HepG2 (cell line): Measurements from ENCODE around the gene IFT172. TPM values are rescaled to one million over a fixed set of nuclear protein-coding genes. Genes with fewer than 3 reads are reported as not detected.

Source experiments
- ATAC-seq: fragments of 200-7000 bp; cut with Tn5 transposase; 3 replicates; pipeline ENCODE4 v1.9.1; 2020; ENCODE audit warnings: mild to moderate bottlenecking, moderate library complexity
- BruUV-seq: library from RNA; stranded (reverse); fragments of 400-500 nt; replicated peaks from 2 replicates; lab custom pipeline; 2021; lab: Mats Ljungman, UMichigan
- CTCF ChIA-PET: fragments of 300-600 bp; formaldehyde crosslinking; extraction: SDS; loops from one replicate; lab custom pipeline; 2021; ENCODE audit warnings: low total read pairs, inconsistent platforms, low intra/inter-chr PET ratio; lab: Yijun Ruan, JAX
- POLR2A ChIA-PET: fragments of 350-600 bp; sonication (Branson Sonifier 250); formaldehyde crosslinking; loops from one replicate; lab custom pipeline; 2020; ENCODE audit warnings: antibody characterized with exemption, inconsistent platforms; lab: Yijun Ruan, JAX
- DNase-seq: peaks from one replicate; pipeline ENCODE4 v3.0.0-alpha.2; 2015; ENCODE audit warnings: low spot score
- FAIRE-seq: peaks from 3 replicates; lab custom pipeline; 2011; peaks lifted over from hg19 to GRCh38; lab: Jason Lieb, UNC
- H2AFZ ChIP-seq: one replicate; pipeline ENCODE4 v1.6.1; 2011; ENCODE audit warnings: low read length, inconsistent platforms
- H3K27ac ChIP-seq: fragments of 300-600 bp; 3 replicates; pipeline ENCODE4 v1.8.0; 2011; ENCODE audit warnings: mixed run types, mild to moderate bottlenecking, mixed read lengths, low read length, inconsistent platforms; ENCODE audit not compliant: insufficient read depth; ENCODE audit errors: extremely low read length
- H3K27me3 ChIP-seq, 2 experiments: fragments of 200-600 bp in 1 of 2; 2 replicates in 1 of 2; 3 replicates in 1 of 2; pipeline versions ENCODE4 v1.6.0 to v1.8.0; 2011; ENCODE audit warnings: low read length in 2 of 2, mild to moderate bottlenecking in 2 of 2, moderate library complexity in 2 of 2, inconsistent platforms in 1 of 2; ENCODE audit not compliant: insufficient read depth in 2 of 2, control insufficient read depth in 1 of 2
- H3K36me3 ChIP-seq, 2 experiments: fragments of 200-600 bp in 1 of 2; replicated peaks in 1 of 2; 2 replicates in 1 of 2; 3 replicates in 1 of 2; pipeline versions ENCODE4 v1.5.1 to v1.8.0; 2011; ENCODE audit warnings: low read length in 2 of 2, inconsistent platforms in 1 of 2; ENCODE audit not compliant: insufficient read depth in 2 of 2, control insufficient read depth in 1 of 2
- H3K4me1 ChIP-seq: 2 replicates; pipeline ENCODE4 v1.5.1; 2012; ENCODE audit warnings: low read length, inconsistent platforms; ENCODE audit not compliant: insufficient read depth
- H3K4me2 ChIP-seq: 2 replicates; pipeline ENCODE4 v1.6.0; 2011; ENCODE audit warnings: low read depth, low read length, inconsistent platforms
- H3K4me3 ChIP-seq, 3 experiments: fragments of 200-600 bp in 1 of 3; sonication (generic), shearing (Covaris generic) in 1 of 3; replicated peaks in 1 of 3; 2 replicates each; pipeline ENCODE4 v1.5.1; 2011 to 2016; ENCODE audit warnings: low read length in 3 of 3, inconsistent platforms in 2 of 3, low read depth in 2 of 3, mild to moderate bottlenecking in 2 of 3, control low read depth in 1 of 3, mixed read lengths in 1 of 3; ENCODE audit not compliant: insufficient read depth in 1 of 3
- H3K79me2 ChIP-seq: one replicate; pipeline ENCODE4 v1.6.1; 2011; ENCODE audit warnings: low read length, inconsistent platforms; ENCODE audit not compliant: insufficient read depth
- H3K9ac ChIP-seq: 2 replicates; pipeline ENCODE4 v1.6.0; 2011; ENCODE audit warnings: mild to moderate bottlenecking, low read depth, low read length, inconsistent platforms; ENCODE audit not compliant: insufficient read depth
- H3K9me3 ChIP-seq: 2 replicates; pipeline ENCODE4 v1.5.1; 2012; ENCODE audit warnings: mild to moderate bottlenecking, low read length
- H4K20me1 ChIP-seq: 2 replicates; pipeline ENCODE4 v1.6.0; 2011; ENCODE audit warnings: inconsistent platforms, mild to moderate bottlenecking, low read length, moderate library complexity; ENCODE audit not compliant: insufficient read depth
- AHR ChIP-seq: IDR thresholded peaks from 2 replicates; pipeline ENCODE4 v1.6.1; 2018; ENCODE audit warnings: missing genetic modification reagents, missing compliant biosample characterization
- ARID2 ChIP-seq: sonication (generic); formaldehyde crosslinking; IDR thresholded peaks from 2 replicates; pipeline ENCODE4 v1.8.1; 2022; ENCODE audit warnings: mild to moderate bottlenecking, missing genetic modification reagents, borderline replicate concordance
- ARID3A ChIP-seq: IDR thresholded peaks from 2 replicates; pipeline ENCODE4 v1.6.1; 2012; ENCODE audit warnings: low read depth, low read length, improper control_type of control experiment
- ARID5B ChIP-seq: IDR thresholded peaks from 2 replicates; pipeline ENCODE4 v1.4.0; 2020; ENCODE audit warnings: mild to moderate bottlenecking, missing genetic modification reagents
- ATF7 ChIP-seq, 2 experiments: fragments of 450-650 bp in 1 of 2; sonication (generic) in 1 of 2; formaldehyde crosslinking in 1 of 2; IDR thresholded peaks; 2 replicates each; pipeline versions ENCODE4 v1.4.0 to v1.6.1; 2016 to 2020; ENCODE audit warnings: antibody characterized with exemption in 1 of 2, mild to moderate bottlenecking in 1 of 2, missing genetic modification reagents in 1 of 2
- CCDC6 ChIP-seq: sonication (generic); formaldehyde crosslinking; IDR thresholded peaks from 2 replicates; pipeline ENCODE4 v1.8.1; 2022; ENCODE audit warnings: mild to moderate bottlenecking, missing genetic modification reagents, moderate library complexity
- DNMT3B ChIP-seq: conservative IDR thresholded peaks from 2 replicates; pipeline ENCODE4 v1.6.1; 2016; ENCODE audit warnings: missing biosample characterization, control low read depth
- EED ChIP-seq: sonication (generic); formaldehyde crosslinking; IDR thresholded peaks from 2 replicates; pipeline ENCODE4 v1.5.0; 2020; ENCODE audit warnings: mild to moderate bottlenecking, missing genetic modification reagents
- HOXA5 ChIP-seq: sonication (generic); formaldehyde crosslinking; IDR thresholded peaks from 2 replicates; pipeline ENCODE4 v1.4.0; 2020; ENCODE audit warnings: missing genetic modification reagents
- JARID2 ChIP-seq: sonication (generic); formaldehyde crosslinking; IDR thresholded peaks from 2 replicates; pipeline ENCODE4 v1.8.1; 2023; ENCODE audit warnings: missing genetic modification reagents, inconsistent platforms; ENCODE audit not compliant: insufficient replicate concordance
- LCORL ChIP-seq, 2 experiments: fragments of 450-650 bp in 1 of 2; sonication (generic) in 1 of 2; formaldehyde crosslinking in 1 of 2; IDR thresholded peaks; 2 replicates each; pipeline versions ENCODE4 v1.5.0 to v1.6.1; 2017 to 2020; ENCODE audit warnings: antibody characterized with exemption in 1 of 2, missing genetic modification reagents in 1 of 2
- MTF1 ChIP-seq: sonication (generic); formaldehyde crosslinking; IDR thresholded peaks from 2 replicates; pipeline ENCODE4 v1.5.0; 2020; ENCODE audit warnings: missing genetic modification reagents
- ZBTB7B ChIP-seq: sonication (generic); formaldehyde crosslinking; IDR thresholded peaks from 2 replicates; pipeline ENCODE4 v1.4.0; 2020; ENCODE audit warnings: missing genetic modification reagents
- ZNF788 ChIP-seq: sonication (generic); formaldehyde crosslinking; IDR thresholded peaks from 2 replicates; pipeline ENCODE4 v1.5.0; 2020; ENCODE audit warnings: mild to moderate bottlenecking, missing genetic modification reagents, borderline replicate concordance
- ZNF792 ChIP-seq: IDR thresholded peaks from 2 replicates; pipeline ENCODE4 v1.6.1; 2016
- WGBS: methylation state at CpG from one replicate; pipeline ENCODE4 v1.1.6; 2017; ENCODE audit warnings: low lambda C conversion rate; 5-methylcytosine and 5-hydroxymethylcytosine counted together
- in situ Hi-C: cut with HindIII; loops from 2 replicates; pipeline ENCODE4 v1.10.0; 2017; ENCODE audit warnings: low pct_unique_long_range_greater_than_20kb; ENCODE audit not compliant: extremely low pct_ligation_motif_present
- intact Hi-C: fragments of 100-400 bp; cut with micrococcal nuclease; formaldehyde crosslinking; loops from one replicate; pipeline ENCODE4 v1.10.0; 2022; ENCODE audit not compliant: unreplicated experiment
- polyA plus RNA-seq, 8 experiments: library from polyadenylated mRNA; depleted of rRNA in 3 of 8; stranded (reverse) in 7 of 8; unstranded in 1 of 8; fragments of >200 nt; fragmentation: Illumina TruSeq in 4 of 8; extraction: Trizol in 4 of 8; gene quantifications; 2 replicates each; pipeline versions ENCODE4 v1.2.1 to v1.2.3, GENCODE V29; 2011 to 2016; ENCODE audit warnings: low read depth in 4 of 8, missing spikeins in 1 of 8, mixed read lengths in 1 of 8; ENCODE audit not compliant: insufficient read depth in 1 of 8
- total RNA-seq, 5 experiments: library from RNA; depleted of rRNA; stranded (reverse); fragments of >200 nt; fragmentation: Illumina TruSeq; extraction: Trizol; gene quantifications; 2 replicates each; pipeline ENCODE4 v1.2.3, GENCODE V29; 2016; ENCODE audit warnings: low read depth in 1 of 5

IFT172 gene
- total and polyA plus RNA-seq, 2 of the 13 experiments (the other 11 are each of a cell fraction or from before 2014, with no cell fraction given) = 21.6 to 35.7 TPM

GRCh38 chr2:27497288-27497627, 7.7 kb upstream of the IFT172 start (continued):
- TF ChIP-seq JARID2 (CRISPR knock-in tag) (no peak), ZNF792 (CRISPR knock-in tag) (no peak)

GRCh38 chr2:27496357-27497287, 7.1 kb upstream of the IFT172 start, which contains the start of gene GCKR:
Gene GCKR (plus strand): TSS chr2:27496839. CDS start chr2:27496905, 66 bp downstream.
- CTCF ChIA-PET = no interaction called here
- FAIRE-seq (peak; percentile 86), DNase-seq (peak; percentile 85), ATAC-seq (peak; percentile 88)
- no peaks in the 10 kb centered on the region for H3K36me3 ChIP-seq
- no peaks in the 10 kb centered on the region for H4K20me1 ChIP-seq
- H3K79me2 ChIP-seq = no peaks in the 10 kb centered on the region
- H2AFZ ChIP-seq = peak within 1 kb of the TSS; percentile 0
- H3K27ac ChIP-seq = peak within 1 kb of the TSS; percentile 86
- H3K4me2 ChIP-seq = peak within 1 kb of the TSS; percentile 95
- in situ Hi-C loops = no loop called here
- 3% methylated on average over 12 of the region's 12 CpGs for WGBS
- H3K27me3 ChIP-seq = no peaks in the 10 kb centered on the region
- intact Hi-C loops = loop anchor here (5.0 kb wide), 1 partner anchor 86 kb away; the partner anchor contains the start of gene ZNF512
- BruUV-seq = TSS peak; percentile 74
- no peaks in the 10 kb centered on the region for H3K9me3 ChIP-seq
- peak within 1 kb of the TSS; percentile 81 to 85 (median 83) for H3K4me3 ChIP-seq
- POLR2A ChIA-PET = interaction anchor here (0.9 to 1.5 kb wide), 3 partner anchors 11 to 119 kb away, joined by 3 to 8 read pairs (median 4); partner anchors contain the start of gene ZNF512
- peak within 1 kb of the TSS; percentile 74 for H3K9ac ChIP-seq
- H3K4me1 ChIP-seq = peaks cover 54% of the 10 kb centered on the region
- 0 out of 2 replicates have a peak, but pooled peaks have one; percentile 17 for TF ChIP-seq DNMT3B (CRISPR knock-in tag)
- TF ChIP-seq ARID2 (CRISPR knock-in tag) = peak; percentile 93; the same call in 1 of the 2 replicates
- TF ChIP-seq AHR (CRISPR knock-in tag) = no peak
- TF ChIP-seq ZNF788 (CRISPR knock-in tag) = peak; percentile 89; the same call in 1 of the 2 replicates
- peak; percentile 25; the same call in 1 of the 2 replicates for TF ChIP-seq EED
- TF ChIP-seq ZBTB7B (CRISPR knock-in tag) = peak; percentile 39
- TF ChIP-seq MTF1 (CRISPR knock-in tag) = 0 out of 2 replicates have a peak, but pooled peaks have one; percentile 21
- TF ChIP-seq ARID5B = peak; percentile 91
- TF ChIP-seq LCORL (IDR thresholded peaks at IDR 0.05) = no peak
- TF ChIP-seq LCORL (CRISPR knock-in tag; IDR thresholded peaks at IDR 0.05) = peak; percentile 83; the same call in 1 of the 2 replicates
- TF ChIP-seq ATF7 (IDR thresholded peaks at IDR 0.05) = no peak
- TF ChIP-seq ATF7 (CRISPR knock-in tag; IDR thresholded peaks at IDR 0.05) = 0 out of 2 replicates have a peak, but pooled peaks have one; percentile 12
- peak; percentile 25; the same call in 1 of the 2 replicates for TF ChIP-seq HOXA5
- TF ChIP-seq ARID3A = 0 out of 2 replicates have a peak, but pooled peaks have one; percentile 29
- TF ChIP-seq CCDC6 = 0 out of 2 replicates have a peak, but pooled peaks have one; percentile 95
